Body of pancreas (tissue), 4 donors: ENCODE measurements around the gene TIGD3. TPM values are rescaled to one million over a fixed set of nuclear protein-coding genes. Genes with fewer than 3 reads are reported as not detected.

Experiments
- ATAC-seq: fragments of 150-250 bp; one replicate; pipeline ENCODE4 v1.9.1; 2016
- DNase-seq, 4 donors: peaks; one replicate each; pipeline ENCODE4 v3.0.0-alpha.2; 2019
- H3K27ac ChIP-seq, 4 donors: fragments of 200-600 bp; sonication (generic); 1 replicate in 3 of 4; 2 replicates in 1 of 4; pipeline versions ENCODE4 v1.5.1 to v1.6.1; 2016 to 2019; ENCODE audit warnings: mild to moderate bottlenecking in 1 of 4, mixed read lengths in 1 of 4, moderate library complexity in 1 of 4
- H3K27me3 ChIP-seq, 2 donors: fragments of 200-600 bp; sonication (generic); one replicate each; pipeline ENCODE4 v1.6.0; 2016; ENCODE audit warnings: mild to moderate bottlenecking in 1 of 2
- H3K36me3 ChIP-seq, 2 donors: fragments of 200-600 bp; sonication (generic); replicated peaks in 1 of 2; 2 replicates each; pipeline ENCODE4 v1.5.1; 2016; ENCODE audit warnings: low read depth in 2 of 2; ENCODE audit not compliant: insufficient read depth in 1 of 2
- H3K4me1 ChIP-seq: fragments of 200-600 bp; sonication (generic); one replicate; pipeline ENCODE4 v1.6.0; 2016
- H3K4me3 ChIP-seq, 2 donors: fragments of 200-600 bp; sonication (generic); 1 replicate in 1 of 2; 2 replicates in 1 of 2; pipeline ENCODE4 v1.5.1; 2016 to 2019
- H3K9me3 ChIP-seq, 3 donors: fragments of 200-600 bp; sonication (generic); 1 replicate in 2 of 3; 2 replicates in 1 of 3; pipeline ENCODE4 v1.5.1; 2016
- POLR2A ChIP-seq, 3 donors: fragments of 450-650 bp; IDR thresholded peaks; one replicate each; pipeline ENCODE4 v1.6.1; 2016; ENCODE audit warnings: antibody characterized with exemption in 3 of 3, mild to moderate bottlenecking in 2 of 3
- WGBS, 2 donors: methylation state at CpG; one replicate each; pipeline ENCODE4 v1.1.5; 2017; 5-methylcytosine and 5-hydroxymethylcytosine counted together
- intact Hi-C: fragments of 100-400 bp; cut with DNase I; formaldehyde crosslinking; loops from one replicate; pipeline ENCODE4 v1.15.1; 2023
- total RNA-seq, 2 donors: library from RNA; depleted of rRNA; stranded (reverse); fragments of >200 nt; gene quantifications; one replicate each; pipeline ENCODE4 v1.1.0, GENCODE V29; 2016
- TF ChIP-seq, protein P1 (sequence below), 7 experiments: fragments of 450-650 bp in 4 of 7; fragments of 200-600 bp in 3 of 7; sonication (generic) in 3 of 7; IDR thresholded peaks; one replicate each; pipeline ENCODE4 v1.5.1; 2016 to 2019; ENCODE audit warnings: antibody characterized with exemption in 7 of 7

The TIGD3 gene
- total RNA-seq: not detected

DNA sequence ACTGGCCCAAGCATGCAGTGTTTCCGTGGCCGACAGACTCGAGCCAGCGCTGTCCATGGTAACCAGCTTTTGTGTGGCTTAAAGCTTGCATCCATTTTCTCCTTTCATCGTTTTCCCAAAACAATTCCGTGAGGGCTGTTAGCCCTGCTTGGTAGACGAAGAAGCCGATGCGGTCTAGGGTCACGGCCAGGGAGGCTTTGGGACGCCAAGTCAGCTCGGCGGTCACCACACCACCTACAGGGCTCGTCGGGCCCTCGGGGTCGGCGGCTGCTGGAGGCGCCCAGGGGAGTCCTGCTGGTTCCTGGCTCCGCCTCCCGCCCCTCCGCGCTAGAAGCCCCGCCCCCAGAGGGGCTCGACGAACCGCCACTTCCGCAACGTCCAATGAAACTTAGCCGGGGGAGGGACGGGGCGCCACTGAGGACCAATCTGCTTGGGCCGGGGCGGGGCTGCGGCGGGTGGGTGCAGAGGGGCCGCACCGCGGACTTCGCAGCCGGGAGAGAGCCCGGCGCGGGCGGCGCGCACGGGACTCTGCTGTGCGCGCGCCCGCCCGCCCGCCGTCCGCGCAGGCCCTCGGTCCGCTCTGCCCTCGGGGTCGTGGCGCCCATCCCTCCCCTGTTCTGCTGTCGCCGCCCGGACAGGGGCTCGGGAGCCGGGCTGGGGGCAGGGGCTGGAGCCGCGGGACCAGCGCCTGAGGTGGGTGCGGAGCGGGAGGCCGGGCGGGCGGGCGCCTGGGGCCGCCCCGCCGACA is at the start of gene TIGD3:
Gene TIGD3 (plus strand): TSS at position 487 of the 748 bp plus-strand sequence. CDS start 1,058 bp downstream, outside the sequence.
- ATAC-seq: peak; percentile 97
- no peaks in the 10 kb centered on the region for H3K9me3 ChIP-seq
- peak; percentile 97 to 99 (median 98) for DNase-seq
- intact Hi-C loops: loop anchor here (5.0 kb wide), 1 partner anchor 108 kb away; no protein-coding TSS in a partner anchor
- H3K27ac ChIP-seq: peak within 1 kb of the TSS in 3 of 4 donors; percentile 26 to 74 (median 53)
- peak within 1 kb of the TSS; percentile 11 to 46 for H3K4me3 ChIP-seq
- TF ChIP-seq, protein P1, sequence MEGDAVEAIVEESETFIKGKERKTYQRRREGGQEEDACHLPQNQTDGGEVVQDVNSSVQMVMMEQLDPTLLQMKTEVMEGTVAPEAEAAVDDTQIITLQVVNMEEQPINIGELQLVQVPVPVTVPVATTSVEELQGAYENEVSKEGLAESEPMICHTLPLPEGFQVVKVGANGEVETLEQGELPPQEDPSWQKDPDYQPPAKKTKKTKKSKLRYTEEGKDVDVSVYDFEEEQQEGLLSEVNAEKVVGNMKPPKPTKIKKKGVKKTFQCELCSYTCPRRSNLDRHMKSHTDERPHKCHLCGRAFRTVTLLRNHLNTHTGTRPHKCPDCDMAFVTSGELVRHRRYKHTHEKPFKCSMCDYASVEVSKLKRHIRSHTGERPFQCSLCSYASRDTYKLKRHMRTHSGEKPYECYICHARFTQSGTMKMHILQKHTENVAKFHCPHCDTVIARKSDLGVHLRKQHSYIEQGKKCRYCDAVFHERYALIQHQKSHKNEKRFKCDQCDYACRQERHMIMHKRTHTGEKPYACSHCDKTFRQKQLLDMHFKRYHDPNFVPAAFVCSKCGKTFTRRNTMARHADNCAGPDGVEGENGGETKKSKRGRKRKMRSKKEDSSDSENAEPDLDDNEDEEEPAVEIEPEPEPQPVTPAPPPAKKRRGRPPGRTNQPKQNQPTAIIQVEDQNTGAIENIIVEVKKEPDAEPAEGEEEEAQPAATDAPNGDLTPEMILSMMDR (IDR thresholded peaks at IDR 0.05): no peak
- peak in 2 of 3 donors; percentile 35 to 46 for TF ChIP-seq POLR2A (IDR thresholded peaks at IDR 0.05)
- 0 to 1% methylated on average over 20 to 62 of the region's 79 CpGs for WGBS, 2 donors
- peaks cover 19% of the 10 kb centered on the region for H3K4me1 ChIP-seq
- peaks cover 0 to 15% of the 10 kb centered on the region in 2 donors for H3K36me3 ChIP-seq
- no peaks in the 10 kb centered on the region for H3K27me3 ChIP-seq

DNA sequence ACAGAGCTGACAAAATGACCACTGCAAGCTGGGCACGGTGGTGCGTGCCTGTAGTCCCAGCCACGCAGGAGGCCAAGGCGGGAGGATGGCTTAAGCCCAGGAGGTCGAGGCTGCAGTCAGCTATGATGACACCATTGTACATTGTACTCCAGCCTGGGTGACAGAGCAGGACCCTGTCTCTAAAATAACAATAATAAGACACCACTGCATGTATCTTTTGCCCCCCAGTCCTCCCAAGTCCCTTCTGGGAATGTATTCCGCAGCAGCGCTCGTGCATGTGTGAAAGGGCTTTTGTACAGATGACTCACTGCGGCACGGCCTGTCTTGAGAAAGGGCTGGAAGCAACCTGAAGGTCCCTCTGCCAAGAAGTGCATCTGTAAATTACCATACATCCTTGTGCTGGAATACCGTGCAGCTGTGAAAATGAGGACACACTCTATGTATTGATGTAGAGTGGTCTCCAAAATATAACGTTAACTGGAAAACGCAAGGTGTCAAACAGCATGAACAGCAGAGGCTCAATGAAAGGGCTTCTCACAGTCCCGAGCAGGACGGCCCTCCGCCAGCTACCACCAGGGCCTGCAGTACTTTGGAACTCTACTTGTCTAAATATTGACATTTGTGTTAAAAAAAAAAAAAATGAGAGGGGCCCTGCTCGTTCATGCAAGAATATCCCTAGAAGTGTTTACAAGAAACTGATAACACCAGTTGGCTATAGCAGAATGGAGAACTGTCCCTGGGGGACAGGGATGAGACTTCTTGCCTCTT is 48.9 kb upstream of the TIGD3 start:
- peak overlapping the region; percentile 28 to 86 (median 66) for H3K27ac ChIP-seq

GRCh38 chr11:65307298-65308229 is 47.0 kb upstream of the TIGD3 start:
- ATAC-seq: no peak
- DNase-seq: no peak
- Histone ChIP-seq H3K9me3 (no peaks in the 10 kb centered on the region), H3K27me3 (no peaks in the 10 kb centered on the region), H3K4me1 (peaks cover 32% of the 10 kb centered on the region), H3K27ac (peak overlapping the region in 2 of 4 donors; percentile 55 to 64), H3K36me3 (no peaks in the 10 kb centered on the region), H3K4me3 (no peak overlapping the region)
- intact Hi-C loops: no loop called here
- TF ChIP-seq, protein P1 (IDR thresholded peaks at IDR 0.05): no peak
- TF ChIP-seq POLR2A (IDR thresholded peaks at IDR 0.05): no peak
- WGBS, 2 donors: 81 to 84% methylated on average over 6 of the region's 6 CpGs

More for the DNA sequence above, 48.9 kb upstream of the TIGD3 start:
- ATAC-seq: peak; percentile 72
- Histone ChIP-seq H3K4me1 (peaks cover 32% of the 10 kb centered on the region), H3K4me3 (no peak overlapping the region), H3K27me3 (no peaks in the 10 kb centered on the region), H3K9me3 (no peaks in the 10 kb centered on the region), H3K36me3 (no peaks in the 10 kb centered on the region)
- DNase-seq: peak; percentile 53 to 84 (median 74)
- intact Hi-C loops: no loop called here
- 44 to 50% methylated on average over 13 to 17 of the region's 17 CpGs for WGBS, 2 donors
- TF ChIP-seq, protein P1 (IDR thresholded peaks at IDR 0.05): peak in 4 of 7 experiments; percentile 22 to 35 (median 26)
- no peak for TF ChIP-seq POLR2A (IDR thresholded peaks at IDR 0.05)

GRCh38 chr11:65308281-65308891 is 46.2 kb upstream of the TIGD3 start:
- H3K27ac ChIP-seq: peak overlapping the region in 2 of 4 donors; percentile 55 to 64
- H3K9me3 ChIP-seq: no peaks in the 10 kb centered on the region
- intact Hi-C loops: no loop called here
- H3K4me3 ChIP-seq: no peak overlapping the region
- peak; percentile 49 for ATAC-seq
- no peaks in the 10 kb centered on the region for H3K27me3 ChIP-seq
- DNase-seq: peak; percentile 36 to 52 (median 42)
- H3K4me1 ChIP-seq: peaks cover 37% of the 10 kb centered on the region
- H3K36me3 ChIP-seq: no peaks in the 10 kb centered on the region
- no peak for TF ChIP-seq POLR2A (IDR thresholded peaks at IDR 0.05)
- TF ChIP-seq, protein P1 (IDR thresholded peaks at IDR 0.05): no peak
- WGBS, 2 donors: 41 to 58% methylated on average over 2 to 6 of the region's 7 CpGs
